HG02973 (cell line): ENCODE data around the gene FAM83D.
A peak's percentile ranks its signal among the peaks of the same experiment; 100 is the strongest.

Experiments used
- ATAC-seq: cut with Tn5 transposase; IDR thresholded peaks from one replicate; pipeline ENCODE4 v1.9.1; 2021; ENCODE audit warnings: moderate library complexity; ENCODE audit not compliant: unreplicated experiment

Gene FAM83D

DNA sequence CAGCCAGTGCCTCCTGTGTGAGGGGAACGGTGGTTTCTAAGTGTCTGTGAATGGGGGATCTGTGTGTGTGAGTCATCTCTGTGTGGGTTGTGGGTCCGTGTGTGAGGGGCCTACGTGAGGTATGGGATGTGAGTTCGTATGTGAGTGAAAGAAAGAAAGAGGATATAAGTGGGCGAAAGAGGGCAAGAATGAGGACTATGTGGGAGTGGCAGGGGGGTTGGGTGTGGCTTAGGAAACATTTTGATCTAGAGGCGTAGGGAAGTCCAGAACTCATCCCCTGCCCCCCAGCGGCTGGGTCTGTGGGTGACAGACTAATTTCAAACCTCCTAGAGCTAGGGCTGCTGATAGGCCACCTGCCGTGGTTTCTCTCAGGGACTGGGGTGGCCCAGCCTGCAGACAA lies 71.4 kb downstream of the FAM83D start:
- peak; percentile 86 for ATAC-seq

DNA sequence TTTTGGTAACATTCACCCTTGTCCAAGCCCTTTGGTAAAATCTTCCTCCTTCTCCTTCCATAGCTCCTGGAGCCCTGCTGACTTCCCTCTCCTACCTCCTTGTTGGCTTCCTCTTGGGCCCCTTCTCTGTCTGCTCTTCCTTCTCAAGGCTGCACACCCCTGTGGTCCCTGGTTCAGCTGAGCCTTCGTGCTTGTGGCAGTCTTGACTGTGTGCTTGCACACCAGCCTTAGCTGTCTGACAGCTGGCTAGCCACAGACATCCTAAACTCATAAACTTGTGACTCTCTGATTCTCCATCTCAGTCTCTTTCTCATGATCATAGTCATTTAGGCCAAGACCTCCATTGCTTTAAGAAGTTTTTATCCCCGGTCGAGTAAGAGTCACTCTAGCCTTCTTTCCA lies 73.0 kb downstream of the FAM83D start:
- ATAC-seq = no peak

DNA sequence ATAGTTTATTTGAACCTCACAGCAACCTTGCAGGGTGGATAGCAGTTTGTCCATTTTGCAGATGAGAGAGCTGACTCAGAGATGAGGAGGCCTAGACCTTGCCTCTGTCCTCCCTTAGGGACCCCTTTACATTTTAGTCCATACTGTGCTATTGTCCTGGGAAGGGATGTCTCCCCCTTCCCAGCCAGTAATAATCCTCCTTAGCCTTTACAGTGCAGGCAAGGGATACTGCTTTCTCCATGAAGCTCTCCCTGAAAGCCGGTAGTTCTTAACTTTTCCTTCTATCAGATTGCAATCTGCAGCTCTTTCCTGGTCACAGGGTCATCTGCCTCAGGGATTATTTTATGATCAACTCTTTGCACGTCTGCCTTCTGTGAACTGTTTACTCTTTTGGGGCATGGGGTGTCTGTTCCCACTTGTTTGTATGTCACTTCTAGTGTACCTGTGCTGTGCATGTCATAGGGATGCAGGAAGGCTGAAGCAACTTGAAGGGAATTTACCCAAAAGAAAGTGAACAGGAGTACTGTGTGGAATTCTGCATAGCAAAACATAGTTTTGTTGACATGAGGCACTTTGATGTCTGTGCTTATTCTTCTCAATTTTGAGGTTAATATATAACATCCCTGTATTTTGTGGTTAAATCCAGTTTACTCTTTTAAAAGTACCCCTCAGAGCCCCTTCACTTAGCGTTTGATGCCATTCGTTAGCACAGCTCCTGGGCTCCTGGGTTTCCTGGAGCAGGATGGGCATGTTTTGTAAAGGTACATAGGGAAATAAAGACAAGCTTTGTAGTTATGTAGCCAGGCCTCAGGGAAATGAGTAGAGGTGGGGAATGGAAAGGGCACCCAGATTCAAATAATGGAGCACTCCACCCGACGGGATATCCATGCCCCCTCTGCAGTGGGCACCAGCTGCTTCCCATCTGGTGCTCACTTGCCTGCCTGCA lies 74.0 kb downstream of the FAM83D start:
- no peak for ATAC-seq
